Large intestine (tissue), 12 donors: ENCODE data around the gene CHMP5. TPM values are rescaled to one million over a fixed set of nuclear protein-coding genes. Genes with fewer than 3 reads are reported as not detected.

Experiments used
- DNase-seq, 2 donors: peaks; one replicate each; pipeline versions ENCODE4 v3.0.0 to v3.0.0-alpha.2; 2013
- H3K27ac ChIP-seq: one replicate; pipeline ENCODE4 v1.5.1; 2013; ENCODE audit warnings: low read length
- H3K27me3 ChIP-seq: 2 replicates; pipeline ENCODE4 v1.6.1; 2013; ENCODE audit warnings: low read length; ENCODE audit not compliant: control insufficient read depth, insufficient read depth
- H3K36me3 ChIP-seq: 2 replicates; pipeline ENCODE4 v1.6.1; 2013; ENCODE audit warnings: low read length; ENCODE audit not compliant: control insufficient read depth, insufficient read depth
- H3K4me1 ChIP-seq: one replicate; pipeline ENCODE4 v1.6.1; 2013; ENCODE audit warnings: low read length; ENCODE audit not compliant: control insufficient read depth, insufficient read depth
- H3K4me3 ChIP-seq: one replicate; pipeline ENCODE4 v1.5.1; 2013; ENCODE audit warnings: low read length
- H3K9me3 ChIP-seq: one replicate; pipeline ENCODE4 v1.6.1; 2013; ENCODE audit warnings: mild to moderate bottlenecking, low read depth, low read length, moderate library complexity; ENCODE audit not compliant: control insufficient read depth
- WGBS: methylation state at CpG from one replicate; pipeline ENCODE4 v1.1.5; 2013; ENCODE audit warnings: low lambda C conversion rate; ENCODE audit not compliant: insufficient coverage; 5-methylcytosine and 5-hydroxymethylcytosine counted together
- long read RNA-seq, 11 donors: transcript quantifications; one replicate each; lab custom pipeline, GENCODE V29; 2026
- polyA plus RNA-seq: library from polyadenylated mRNA; unstranded; fragments of 120-200 nt; gene quantifications from one replicate; pipeline ENCODE4 v1.2.1, GENCODE V29; 2013

CHMP5 gene
- 82.0 TPM for polyA plus RNA-seq
- long read RNA-seq, donor 1, transcript CHMP5-201 (8 exons, 1,477 nt), result major isoform, 27 of 33 reads
- long read RNA-seq, donor 1, partial matches to known transcripts, result 6 of 33 reads
- long read RNA-seq, donor 1, other reads (novel, unspliced or antisense), result 0 of 33 reads
- long read RNA-seq, donor 2, transcript CHMP5-201 (8 exons, 1,477 nt), result major isoform, 55 of 82 reads
- long read RNA-seq, donor 2, partial matches to known transcripts, result 27 of 82 reads
- long read RNA-seq, donor 2, other reads (novel, unspliced or antisense), result 0 of 82 reads
- long read RNA-seq, donor 3, result 0 reads
- long read RNA-seq, donor 4, transcript CHMP5-201 (8 exons, 1,477 nt), result major isoform, 9 of 14 reads
- long read RNA-seq, donor 4, partial matches to known transcripts, result 5 of 14 reads
- long read RNA-seq, donor 4, other reads (novel, unspliced or antisense), result 0 of 14 reads
- long read RNA-seq, donor 5, transcript CHMP5-201 (8 exons, 1,477 nt), result major isoform, 47 of 56 reads
- long read RNA-seq, donor 5, partial matches to known transcripts, result 9 of 56 reads
- long read RNA-seq, donor 5, other reads (novel, unspliced or antisense), result 0 of 56 reads
- long read RNA-seq, donor 6, transcript CHMP5-201 (8 exons, 1,477 nt), result major isoform, 59 of 112 reads
- long read RNA-seq, donor 6, partial matches to known transcripts, result 51 of 112 reads
- long read RNA-seq, donor 6, other reads (novel, unspliced or antisense), result 0 of 112 reads
- long read RNA-seq, donor 7, transcript CHMP5-201 (8 exons, 1,477 nt), result major isoform, 25 of 47 reads
- long read RNA-seq, donor 7, partial matches to known transcripts, result 20 of 47 reads
- long read RNA-seq, donor 7, other reads (novel, unspliced or antisense), result 0 of 47 reads
- long read RNA-seq, donor 8, transcript CHMP5-201 (8 exons, 1,477 nt), result major isoform, 76 of 172 reads
- long read RNA-seq, donor 8, partial matches to known transcripts, result 95 of 172 reads
- long read RNA-seq, donor 8, other reads (novel, unspliced or antisense), result 0 of 172 reads
- long read RNA-seq, donor 9, transcript CHMP5-201 (8 exons, 1,477 nt), result major isoform, 71 of 169 reads
- long read RNA-seq, donor 9, partial matches to known transcripts, result 95 of 169 reads
- long read RNA-seq, donor 9, other reads (novel, unspliced or antisense), result 0 of 169 reads
- long read RNA-seq, donor 10, transcript CHMP5-201 (8 exons, 1,477 nt), result major isoform, 55 of 84 reads
- long read RNA-seq, donor 10, partial matches to known transcripts, result 25 of 84 reads
- long read RNA-seq, donor 10, other reads (novel, unspliced or antisense), result 0 of 84 reads
- long read RNA-seq, donor 11, transcript CHMP5-201 (8 exons, 1,477 nt), result major isoform, 42 of 57 reads
- long read RNA-seq, donor 11, partial matches to known transcripts, result 13 of 57 reads
- long read RNA-seq, donor 11, other reads (novel, unspliced or antisense), result 0 of 57 reads

GRCh38 chr9:33264473-33265177 lies at the start of gene CHMP5, which contains the start of gene BAG1:
CHMP5 (plus strand) TSS chr9:33265049; CDS start chr9:33265079, 30 bp downstream.
BAG1 (minus strand) TSS chr9:33264708.
- Histone ChIP-seq H3K9me3 (no peaks in the 10 kb centered on the region), H3K36me3 (peaks cover 38% of the 10 kb centered on the region), H3K27me3 (no peaks in the 10 kb centered on the region), H3K4me1 (peaks cover 7% of the 10 kb centered on the region), H3K4me3 (peak within 1 kb of the TSS; percentile 82), H3K27ac (peak within 1 kb of the TSS; percentile 73)
- DNase-seq, result peak; percentile 99
- WGBS, result no CpG with 5 or more reads among the region's 67 CpGs

DNA sequence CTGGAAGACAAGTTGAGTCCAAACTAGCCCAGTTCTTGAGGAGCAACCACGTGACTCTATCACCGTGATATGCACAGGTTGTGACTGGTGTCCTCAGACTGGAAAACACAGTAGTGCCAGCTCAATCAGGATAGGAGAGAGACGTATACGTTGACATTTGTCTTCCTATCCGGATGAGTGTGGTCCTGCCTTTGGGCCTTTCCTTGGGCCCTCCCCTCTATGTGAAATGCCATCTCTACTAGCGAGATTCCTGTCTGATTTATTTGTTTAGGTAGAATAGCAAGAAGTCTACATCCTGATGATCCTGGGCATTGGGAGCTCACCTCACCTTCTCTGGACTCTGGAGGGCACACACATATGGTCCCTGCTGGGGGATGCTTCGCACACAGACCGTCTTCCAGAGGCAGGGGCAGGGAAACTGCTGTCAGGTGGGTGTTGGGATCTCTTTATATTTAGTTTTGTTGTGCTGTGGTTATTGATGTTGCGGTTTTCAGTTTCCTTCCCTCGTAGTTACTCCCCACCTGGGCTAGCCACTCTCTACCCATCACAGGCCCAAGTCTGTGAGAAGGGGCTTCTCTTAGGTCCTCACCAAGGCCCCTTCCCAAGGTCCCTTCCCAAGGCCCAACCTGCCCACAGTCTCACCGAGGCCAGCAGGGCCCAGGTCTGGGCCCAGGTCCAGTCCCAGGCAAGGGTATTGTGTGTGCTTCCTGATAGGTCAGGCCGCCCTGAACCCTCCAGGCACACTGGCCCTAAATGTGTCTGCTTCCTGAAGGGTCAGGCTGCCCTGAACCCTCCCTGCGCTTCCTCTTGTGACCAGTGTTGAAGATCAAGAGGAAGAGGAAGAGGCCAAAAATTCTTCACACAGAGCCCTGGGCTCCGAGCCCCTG lies 43.9 kb upstream of the CHMP5 start:
- H3K9me3 ChIP-seq, result no peaks in the 10 kb centered on the region
- H3K27me3 ChIP-seq, result peaks cover 11% of the 10 kb centered on the region
- DNase-seq, result no peak
- no peaks in the 10 kb centered on the region for H3K4me1 ChIP-seq
- H3K4me3 ChIP-seq, result no peak overlapping the region
- no peak overlapping the region for H3K27ac ChIP-seq
- no peaks in the 10 kb centered on the region for H3K36me3 ChIP-seq
- 90% methylated on average over 2 of the region's 14 CpGs for WGBS

GRCh38 chr9:33221568-33221884 lies 43.3 kb upstream of the CHMP5 start:
- no peaks in the 10 kb centered on the region for H3K4me1 ChIP-seq
- H3K4me3 ChIP-seq, result no peak overlapping the region

GRCh38 chr9:33222031-33222430 lies 42.8 kb upstream of the CHMP5 start:
- Histone ChIP-seq H3K36me3 (no peaks in the 10 kb centered on the region), H3K27me3 (peaks cover 5% of the 10 kb centered on the region), H3K27ac (no peak overlapping the region), H3K9me3 (no peaks in the 10 kb centered on the region), H3K4me1 (no peaks in the 10 kb centered on the region), H3K4me3 (no peak overlapping the region)
- DNase-seq, result no peak
- WGBS, result no CpG with 5 or more reads among the region's 3 CpGs

More at GRCh38 chr9:33221568-33221884, 43.3 kb upstream of the CHMP5 start:
- no peak for DNase-seq
- peaks cover 6% of the 10 kb centered on the region for H3K27me3 ChIP-seq
- no CpG with 5 or more reads among the region's 3 CpGs for WGBS
- no peak overlapping the region for H3K27ac ChIP-seq
- no peaks in the 10 kb centered on the region for H3K9me3 ChIP-seq
- no peaks in the 10 kb centered on the region for H3K36me3 ChIP-seq

DNA sequence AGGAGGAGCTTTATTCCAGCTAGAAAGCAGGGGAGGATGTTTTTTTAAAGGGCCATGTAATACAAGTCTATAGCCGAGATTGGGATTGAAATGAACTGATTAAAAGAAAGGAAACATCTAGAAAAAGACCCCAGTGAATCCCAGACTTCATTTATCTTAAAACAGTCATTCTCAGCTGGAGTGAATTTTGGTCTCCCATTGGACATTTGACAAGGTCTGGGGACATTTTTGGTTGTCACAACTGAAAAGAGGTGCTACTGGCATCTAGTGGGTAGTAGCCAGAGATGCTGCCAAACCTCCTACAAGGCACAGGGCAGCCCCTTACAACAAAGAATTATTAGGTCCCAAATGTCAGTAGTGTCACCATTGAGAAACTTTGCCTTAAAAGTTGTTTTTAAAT lies 41.2 kb upstream of the CHMP5 start:
- WGBS, result no CpG with 5 or more reads among the region's 1 CpG
- no peak for DNase-seq
- no peak overlapping the region for H3K27ac ChIP-seq
- H3K9me3 ChIP-seq, result no peaks in the 10 kb centered on the region
- no peak overlapping the region for H3K4me3 ChIP-seq
- peaks cover 3% of the 10 kb centered on the region for H3K27me3 ChIP-seq
- H3K36me3 ChIP-seq, result no peaks in the 10 kb centered on the region
- no peaks in the 10 kb centered on the region for H3K4me1 ChIP-seq

GRCh38 chr9:33225319-33226147 lies 39.3 kb upstream of the CHMP5 start:
- H3K9me3 ChIP-seq, result no peaks in the 10 kb centered on the region
- 20% methylated on average over 1 of the region's 6 CpGs for WGBS
- no peak overlapping the region for H3K4me3 ChIP-seq
- H3K27ac ChIP-seq, result no peak overlapping the region
- DNase-seq, result peak; percentile 52 to 69
- no peaks in the 10 kb centered on the region for H3K36me3 ChIP-seq
- peaks cover 3% of the 10 kb centered on the region for H3K27me3 ChIP-seq
- H3K4me1 ChIP-seq, result peaks cover 8% of the 10 kb centered on the region

GRCh38 chr9:33227008-33227398 lies 37.8 kb upstream of the CHMP5 start:
- Histone ChIP-seq H3K27ac (no peak overlapping the region), H3K27me3 (peaks cover 3% of the 10 kb centered on the region), H3K4me1 (peaks cover 8% of the 10 kb centered on the region), H3K9me3 (no peaks in the 10 kb centered on the region), H3K36me3 (no peaks in the 10 kb centered on the region), H3K4me3 (no peak overlapping the region)
- DNase-seq, result no peak
- 83% methylated on average over 1 of the region's 10 CpGs for WGBS

- Histone ChIP-seq H3K4me3 (no peak overlapping the region), H3K36me3 (no peaks in the 10 kb centered on the region), H3K4me1 (peaks cover 8% of the 10 kb centered on the region), H3K27me3 (peaks cover 3% of the 10 kb centered on the region), H3K9me3 (no peaks in the 10 kb centered on the region), H3K27ac (no peak overlapping the region)
- DNase-seq, result no peak
- no CpG with 5 or more reads among the region's 8 CpGs for WGBS
These were observed 37.1 kb upstream of the CHMP5 start for GRCh38 chr9:33227741-33228140.
